IPS-20b (cell line): ENCODE measurements around the gene THBS1.

Experiments used
- H3K27ac ChIP-seq: one replicate; pipeline ENCODE4 v1.5.1; 2013; ENCODE audit warnings: low read length
- H3K27me3 ChIP-seq: 2 replicates; pipeline ENCODE4 v1.6.1; 2013; ENCODE audit warnings: mild to moderate bottlenecking, low read length, inconsistent platforms; ENCODE audit not compliant: insufficient read depth
- H3K36me3 ChIP-seq: 2 replicates; pipeline ENCODE4 v1.6.1; 2013; ENCODE audit warnings: low read depth, mild to moderate bottlenecking, inconsistent platforms, low read length, moderate library complexity; ENCODE audit not compliant: insufficient read depth
- H3K4me1 ChIP-seq: 2 replicates; pipeline ENCODE4 v1.6.1; 2013; ENCODE audit warnings: mild to moderate bottlenecking, control low read depth, inconsistent platforms, low read length, moderate library complexity; ENCODE audit not compliant: insufficient read depth
- H3K4me3 ChIP-seq: 2 replicates; pipeline ENCODE4 v1.5.1; 2013; ENCODE audit warnings: mild to moderate bottlenecking, low read length, inconsistent platforms
- H3K9ac ChIP-seq: 2 replicates; pipeline ENCODE4 v1.6.1; 2013; ENCODE audit warnings: low read depth, mild to moderate bottlenecking, inconsistent platforms, low read length, moderate library complexity
- H3K9me3 ChIP-seq: 2 replicates; pipeline ENCODE4 v1.6.1; 2013; ENCODE audit warnings: mild to moderate bottlenecking, low read depth, low read length, inconsistent platforms; ENCODE audit not compliant: insufficient read depth

The THBS1 gene

GRCh38 chr15:39551476-39551875 is 29.4 kb upstream of the THBS1 start:
- no peaks in the 10 kb centered on the region for H3K9me3 ChIP-seq
- H3K4me1 ChIP-seq = no peaks in the 10 kb centered on the region; the same call in 1 of the 2 replicates
- H3K27ac ChIP-seq = no peak overlapping the region
- no peaks in the 10 kb centered on the region for H3K36me3 ChIP-seq
- H3K4me3 ChIP-seq = no peak overlapping the region
- no peak overlapping the region for H3K9ac ChIP-seq
- no peaks in the 10 kb centered on the region for H3K27me3 ChIP-seq

GRCh38 chr15:39552556-39552955 is 28.3 kb upstream of the THBS1 start:
- H3K9me3 ChIP-seq = no peaks in the 10 kb centered on the region
- no peak overlapping the region for H3K27ac ChIP-seq
- no peak overlapping the region for H3K4me3 ChIP-seq
- no peaks in the 10 kb centered on the region for H3K36me3 ChIP-seq
- H3K4me1 ChIP-seq = no peaks in the 10 kb centered on the region; the same call in 1 of the 2 replicates
- H3K27me3 ChIP-seq = no peaks in the 10 kb centered on the region
- H3K9ac ChIP-seq = no peak overlapping the region

GRCh38 chr15:39553947-39554693 is 26.8 kb upstream of the THBS1 start:
- H3K4me1 ChIP-seq = no peaks in the 10 kb centered on the region; the same call in 1 of the 2 replicates
- no peaks in the 10 kb centered on the region for H3K36me3 ChIP-seq
- H3K27ac ChIP-seq = no peak overlapping the region
- H3K9me3 ChIP-seq = no peaks in the 10 kb centered on the region
- H3K4me3 ChIP-seq = no peak overlapping the region
- H3K27me3 ChIP-seq = no peaks in the 10 kb centered on the region
- no peak overlapping the region for H3K9ac ChIP-seq

- no peak overlapping the region for H3K9ac ChIP-seq
- no peaks in the 10 kb centered on the region for H3K9me3 ChIP-seq
- no peak overlapping the region for H3K27ac ChIP-seq
- no peak overlapping the region for H3K4me3 ChIP-seq
- no peaks in the 10 kb centered on the region for H3K36me3 ChIP-seq
- H3K4me1 ChIP-seq = no peaks in the 10 kb centered on the region; the same call in 1 of the 2 replicates
- no peaks in the 10 kb centered on the region for H3K27me3 ChIP-seq
Observed at GRCh38 chr15:39554746-39555387, 26.0 kb upstream of the THBS1 start.

DNA sequence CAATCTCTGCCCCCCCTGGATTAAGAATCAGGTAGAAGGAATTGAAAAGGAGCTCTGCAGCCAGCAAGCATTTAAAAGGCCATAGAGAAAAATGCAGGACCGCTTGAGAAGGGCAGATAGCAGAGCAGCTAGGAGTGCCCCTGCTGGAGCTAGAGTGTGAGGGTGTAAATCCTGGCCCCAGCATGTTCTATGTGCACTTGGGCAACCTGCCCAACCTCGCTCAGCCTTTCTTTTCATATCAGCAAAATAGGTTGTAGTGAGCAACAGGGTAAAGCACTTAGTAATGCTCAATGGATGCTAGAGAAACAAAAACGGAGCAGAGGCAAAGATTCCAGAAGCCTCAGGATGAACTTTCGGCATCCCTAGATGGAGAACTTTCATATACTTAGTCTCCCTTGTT is 25.0 kb upstream of the THBS1 start:
- Histone ChIP-seq H3K9me3 (no peaks in the 10 kb centered on the region), H3K36me3 (no peaks in the 10 kb centered on the region), H3K4me3 (no peak overlapping the region), H3K27me3 (no peaks in the 10 kb centered on the region), H3K9ac (no peak overlapping the region), H3K4me1 (no peaks in the 10 kb centered on the region; the same call in 1 of the 2 replicates), H3K27ac (no peak overlapping the region)

DNA sequence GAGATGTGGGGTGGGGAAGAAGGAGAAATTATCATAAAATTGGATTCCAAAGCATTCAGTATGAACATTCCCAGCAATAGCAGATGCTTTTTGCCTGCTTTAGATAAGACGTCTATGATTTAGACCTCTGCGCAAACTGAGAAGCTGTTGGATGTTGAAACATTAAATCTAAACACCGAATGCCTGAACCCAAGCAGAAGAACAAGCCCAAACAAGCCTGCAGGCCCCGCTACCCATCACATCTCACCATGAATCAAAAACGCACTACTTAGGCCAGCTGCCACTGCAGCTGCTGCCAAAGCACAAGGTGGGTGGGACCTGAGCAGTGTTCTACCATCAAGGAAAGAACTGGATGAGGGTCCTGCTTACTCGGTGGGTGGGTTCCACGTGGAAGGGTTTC is 24.4 kb upstream of the THBS1 start:
- H3K27me3 ChIP-seq = no peaks in the 10 kb centered on the region
- H3K4me3 ChIP-seq = no peak overlapping the region
- H3K27ac ChIP-seq = no peak overlapping the region
- no peaks in the 10 kb centered on the region; the same call in 1 of the 2 replicates for H3K4me1 ChIP-seq
- no peaks in the 10 kb centered on the region for H3K36me3 ChIP-seq
- H3K9me3 ChIP-seq = no peaks in the 10 kb centered on the region
- no peak overlapping the region for H3K9ac ChIP-seq

GRCh38 chr15:39558421-39558820 is 22.5 kb upstream of the THBS1 start:
- H3K36me3 ChIP-seq = no peaks in the 10 kb centered on the region
- no peak overlapping the region for H3K27ac ChIP-seq
- H3K27me3 ChIP-seq = no peaks in the 10 kb centered on the region
- no peak overlapping the region for H3K4me3 ChIP-seq
- H3K9ac ChIP-seq = no peak overlapping the region
- H3K4me1 ChIP-seq = no peaks in the 10 kb centered on the region; the same call in 1 of the 2 replicates
- H3K9me3 ChIP-seq = no peaks in the 10 kb centered on the region

- H3K27me3 ChIP-seq = no peaks in the 10 kb centered on the region
- no peaks in the 10 kb centered on the region for H3K4me1 ChIP-seq
- H3K27ac ChIP-seq = no peak overlapping the region
- no peak overlapping the region for H3K4me3 ChIP-seq
- H3K9me3 ChIP-seq = no peaks in the 10 kb centered on the region
- no peaks in the 10 kb centered on the region for H3K36me3 ChIP-seq
- H3K9ac ChIP-seq = no peak overlapping the region
Observed at GRCh38 chr15:39564972-39565665, 15.8 kb upstream of the THBS1 start.

DNA sequence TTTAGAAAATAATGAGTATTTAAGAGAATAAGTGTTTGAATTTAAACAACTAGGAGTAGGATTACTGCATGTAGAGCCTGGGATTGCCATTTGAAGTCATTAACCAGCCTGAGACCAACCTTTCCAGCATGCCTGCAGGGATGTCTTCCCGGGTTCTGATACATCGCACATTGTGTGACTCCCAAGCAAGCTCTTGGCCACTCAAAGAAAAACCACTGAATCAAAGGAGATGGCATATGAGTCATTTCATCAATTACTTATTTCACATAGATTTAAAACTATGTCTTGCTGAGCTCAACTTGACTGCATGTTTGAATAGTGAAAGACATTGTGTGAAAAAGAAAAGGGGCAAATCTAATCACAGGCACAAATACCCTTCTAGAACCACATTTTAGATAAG is 15.0 kb upstream of the THBS1 start:
- H3K36me3 ChIP-seq = no peaks in the 10 kb centered on the region
- no peak overlapping the region for H3K4me3 ChIP-seq
- no peak overlapping the region for H3K27ac ChIP-seq
- no peaks in the 10 kb centered on the region for H3K9me3 ChIP-seq
- H3K4me1 ChIP-seq = no peaks in the 10 kb centered on the region
- H3K9ac ChIP-seq = no peak overlapping the region
- no peaks in the 10 kb centered on the region for H3K27me3 ChIP-seq

- Histone ChIP-seq H3K9me3 (no peaks in the 10 kb centered on the region), H3K9ac (no peak overlapping the region), H3K27me3 (peaks cover under 1% of the 10 kb centered on the region; the same call in 1 of the 2 replicates), H3K4me3 (no peak overlapping the region), H3K27ac (no peak overlapping the region), H3K36me3 (no peaks in the 10 kb centered on the region), H3K4me1 (peaks cover under 1% of the 10 kb centered on the region; the same call in 1 of the 2 replicates)
Observed at GRCh38 chr15:39573287-39573686, 7.6 kb upstream of the THBS1 start.

DNA sequence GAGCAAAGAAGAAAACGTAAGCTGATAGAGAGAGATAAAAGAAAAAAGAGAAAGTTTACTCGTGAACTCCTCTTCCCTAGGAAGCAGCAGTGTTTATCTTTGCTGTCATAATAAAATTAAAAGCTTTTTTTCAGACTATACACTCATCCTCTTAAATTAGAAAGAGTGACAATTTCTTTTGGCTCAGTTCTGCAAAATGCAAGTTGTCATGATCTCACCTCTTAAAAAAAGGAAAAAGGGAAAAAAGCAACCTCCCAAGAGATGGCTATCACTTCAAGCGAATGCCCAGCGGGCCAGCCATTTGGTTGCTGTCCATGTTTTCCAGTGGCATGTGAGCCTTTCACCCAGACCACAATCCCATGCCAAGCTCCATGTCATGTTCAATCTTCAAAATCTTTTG is 7.0 kb upstream of the THBS1 start:
- H3K4me3 ChIP-seq = no peak overlapping the region
- no peak overlapping the region for H3K9ac ChIP-seq
- H3K27ac ChIP-seq = no peak overlapping the region
- H3K9me3 ChIP-seq = no peaks in the 10 kb centered on the region
- H3K36me3 ChIP-seq = no peaks in the 10 kb centered on the region
- peaks cover 6% of the 10 kb centered on the region for H3K27me3 ChIP-seq
- H3K4me1 ChIP-seq = peaks cover 6% of the 10 kb centered on the region; the same call in 1 of the 2 replicates
